Measurements from ENCODE around the gene UQCR10. TPM values are rescaled to one million over a fixed set of nuclear protein-coding genes. Genes with fewer than 3 reads are reported as not detected.
A peak's percentile ranks its signal among the peaks of the same experiment; 100 is the strongest.

Gene UQCR10
- total RNA-seq, 1 experiment from 2014 or later = 170 TPM

GRCh38 chr22:29765905-29766631, 1.1 kb upstream of the UQCR10 start:
- no peaks in the 10 kb centered on the region for H3K27me3 ChIP-seq (ENCODE audit: control insufficient read depth, insufficient read depth, low read length)
- DNase-seq = no peak
- H3K4me3 ChIP-seq (ENCODE audit: insufficient read depth, low read depth, low read length) = peak overlapping the region; percentile 74
- peaks cover 2% of the 10 kb centered on the region for H3K36me3 ChIP-seq (replicated peaks; ENCODE audit: control insufficient read depth, insufficient read depth, low read length)

DNA sequence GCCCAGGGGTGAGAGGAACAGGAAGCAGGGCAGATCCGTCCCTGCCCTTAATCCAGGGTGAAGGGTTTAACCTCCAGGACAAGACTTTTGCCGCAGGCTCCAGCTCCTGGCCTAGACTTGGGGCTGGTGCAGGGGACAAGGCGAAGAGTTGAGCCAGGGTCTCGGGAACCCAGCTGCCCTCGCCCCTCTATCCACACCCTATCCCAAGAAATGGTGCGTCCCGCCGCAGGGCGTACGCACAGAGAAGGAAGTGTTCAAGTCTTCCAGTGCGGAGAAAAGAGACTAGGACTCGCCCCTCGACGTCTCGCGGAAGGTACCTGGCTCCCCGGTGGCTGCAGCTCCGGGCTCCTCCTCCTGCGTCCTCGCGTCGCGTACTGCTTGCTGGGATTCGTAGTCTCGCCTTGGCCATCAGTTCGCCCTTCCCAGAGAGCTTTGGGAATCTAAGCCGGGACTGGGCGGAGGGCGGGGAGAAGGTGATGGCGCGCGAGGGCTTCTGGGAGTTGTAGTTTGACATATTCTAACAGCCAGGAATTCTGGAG, 468 bp upstream of the UQCR10 start, which contains the start of gene ZMAT5:
Gene ZMAT5, minus strand, starts transcription at position 376 of the 539 bp plus-strand sequence. CDS start 18,463 bp downstream, outside the sequence.
- peak; percentile 98 for DNase-seq
- Histone ChIP-seq H3K4me3 (ENCODE audit: insufficient read depth, low read depth, low read length) (peak within 1 kb of the TSS; percentile 91), H3K36me3 (replicated peaks; ENCODE audit: control insufficient read depth, insufficient read depth, low read length) (peaks cover 2% of the 10 kb centered on the region), H3K27me3 (ENCODE audit: control insufficient read depth, insufficient read depth, low read length) (no peaks in the 10 kb centered on the region)

DNA sequence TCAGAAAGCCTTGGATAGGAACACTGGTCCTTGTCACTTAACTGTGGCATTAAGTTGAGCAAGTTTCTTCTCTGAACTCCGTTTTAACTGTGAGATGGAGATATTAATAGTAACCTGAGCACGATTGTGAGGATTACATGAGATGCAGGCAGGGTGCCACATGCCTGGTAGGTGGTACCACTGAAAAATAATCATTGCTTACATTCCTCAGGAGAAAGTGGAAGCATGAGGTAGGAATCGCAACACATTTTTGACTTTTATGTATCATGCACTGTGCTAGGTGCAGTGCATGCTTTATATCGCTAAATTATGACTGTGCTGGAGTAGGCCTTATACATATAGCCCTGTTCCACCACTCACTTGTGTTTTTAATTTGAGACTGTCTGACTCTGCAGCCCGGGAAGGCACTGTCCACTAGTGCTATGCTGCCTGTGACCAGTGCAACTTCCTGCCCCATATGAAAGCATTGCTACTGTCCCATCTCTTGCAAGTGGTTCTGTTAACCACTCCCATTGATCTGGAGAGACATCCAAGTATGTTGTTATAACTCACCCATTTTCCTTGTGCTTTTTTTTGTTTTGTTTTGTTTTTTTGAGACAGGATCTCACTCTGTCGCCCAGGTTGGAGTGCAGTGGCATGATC, 1.0 kb downstream of the UQCR10 start:
- no peaks in the 10 kb centered on the region for H3K27me3 ChIP-seq (ENCODE audit: control insufficient read depth, insufficient read depth, low read length)
- no peak for DNase-seq
- H3K4me3 ChIP-seq (ENCODE audit: insufficient read depth, low read depth, low read length) = peak overlapping the region; percentile 91
- H3K36me3 ChIP-seq (replicated peaks; ENCODE audit: control insufficient read depth, insufficient read depth, low read length) = peaks cover 2% of the 10 kb centered on the region

- no peak for DNase-seq
- H3K27me3 ChIP-seq (ENCODE audit: control insufficient read depth, insufficient read depth, low read length) = no peaks in the 10 kb centered on the region
- H3K4me3 ChIP-seq (ENCODE audit: insufficient read depth, low read depth, low read length) = no peak overlapping the region
- H3K36me3 ChIP-seq (replicated peaks; ENCODE audit: control insufficient read depth, insufficient read depth, low read length) = peaks cover 2% of the 10 kb centered on the region
These were observed 2.7 kb downstream of the UQCR10 start for GRCh38 chr22:29769723-29770321.

- DNase-seq = peak; percentile 70
- Histone ChIP-seq H3K36me3 (replicated peaks; ENCODE audit: control insufficient read depth, insufficient read depth, low read length) (peaks cover 2% of the 10 kb centered on the region), H3K27me3 (ENCODE audit: control insufficient read depth, insufficient read depth, low read length) (no peaks in the 10 kb centered on the region)
These were observed 5.0 kb downstream of the UQCR10 start for GRCh38 chr22:29772170-29772641.

DNA sequence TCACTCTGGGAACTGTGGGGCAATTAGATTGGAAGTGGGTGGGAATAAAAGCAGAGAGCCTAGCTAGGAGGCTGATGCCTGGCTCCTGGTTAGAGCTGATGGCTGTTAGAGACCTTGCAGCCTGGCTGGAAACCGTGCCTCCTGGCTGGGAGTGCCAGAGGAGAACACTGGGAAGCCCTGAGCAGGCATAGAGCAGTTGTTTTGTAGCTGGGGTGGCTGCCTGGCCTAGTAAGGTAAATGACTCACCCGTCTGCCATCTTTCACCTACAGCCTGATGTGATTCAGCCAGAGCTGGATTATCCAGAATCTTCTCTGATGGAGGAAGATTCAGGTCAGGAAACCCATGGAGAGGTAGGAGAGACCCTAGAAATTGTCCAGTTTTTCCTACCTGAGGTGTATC, 6.1 kb downstream of the UQCR10 start:
- peaks cover 2% of the 10 kb centered on the region for H3K36me3 ChIP-seq (replicated peaks; ENCODE audit: control insufficient read depth, insufficient read depth, low read length)
- DNase-seq = no peak
- no peak overlapping the region for H3K4me3 ChIP-seq (ENCODE audit: insufficient read depth, low read depth, low read length)
- no peaks in the 10 kb centered on the region for H3K27me3 ChIP-seq (ENCODE audit: control insufficient read depth, insufficient read depth, low read length)

More at GRCh38 chr22:29772170-29772641, 5.0 kb downstream of the UQCR10 start:
- no peak overlapping the region for H3K4me3 ChIP-seq (ENCODE audit: insufficient read depth, low read depth, low read length)

GRCh38 chr22:29780220-29780619, 13.1 kb downstream of the UQCR10 start:
- DNase-seq = no peak
- no peak overlapping the region for H3K4me3 ChIP-seq (ENCODE audit: insufficient read depth, low read depth, low read length)
- no peaks in the 10 kb centered on the region for H3K36me3 ChIP-seq (replicated peaks; ENCODE audit: control insufficient read depth, insufficient read depth, low read length)
- H3K27me3 ChIP-seq (ENCODE audit: control insufficient read depth, insufficient read depth, low read length) = no peaks in the 10 kb centered on the region

- no peak overlapping the region for H3K4me3 ChIP-seq (ENCODE audit: insufficient read depth, low read depth, low read length)
- no peaks in the 10 kb centered on the region for H3K27me3 ChIP-seq (ENCODE audit: control insufficient read depth, insufficient read depth, low read length)
- DNase-seq = peak; percentile 22
- no peaks in the 10 kb centered on the region for H3K36me3 ChIP-seq (replicated peaks; ENCODE audit: control insufficient read depth, insufficient read depth, low read length)
These were observed 13.8 kb downstream of the UQCR10 start for GRCh38 chr22:29780748-29781676.

DNA sequence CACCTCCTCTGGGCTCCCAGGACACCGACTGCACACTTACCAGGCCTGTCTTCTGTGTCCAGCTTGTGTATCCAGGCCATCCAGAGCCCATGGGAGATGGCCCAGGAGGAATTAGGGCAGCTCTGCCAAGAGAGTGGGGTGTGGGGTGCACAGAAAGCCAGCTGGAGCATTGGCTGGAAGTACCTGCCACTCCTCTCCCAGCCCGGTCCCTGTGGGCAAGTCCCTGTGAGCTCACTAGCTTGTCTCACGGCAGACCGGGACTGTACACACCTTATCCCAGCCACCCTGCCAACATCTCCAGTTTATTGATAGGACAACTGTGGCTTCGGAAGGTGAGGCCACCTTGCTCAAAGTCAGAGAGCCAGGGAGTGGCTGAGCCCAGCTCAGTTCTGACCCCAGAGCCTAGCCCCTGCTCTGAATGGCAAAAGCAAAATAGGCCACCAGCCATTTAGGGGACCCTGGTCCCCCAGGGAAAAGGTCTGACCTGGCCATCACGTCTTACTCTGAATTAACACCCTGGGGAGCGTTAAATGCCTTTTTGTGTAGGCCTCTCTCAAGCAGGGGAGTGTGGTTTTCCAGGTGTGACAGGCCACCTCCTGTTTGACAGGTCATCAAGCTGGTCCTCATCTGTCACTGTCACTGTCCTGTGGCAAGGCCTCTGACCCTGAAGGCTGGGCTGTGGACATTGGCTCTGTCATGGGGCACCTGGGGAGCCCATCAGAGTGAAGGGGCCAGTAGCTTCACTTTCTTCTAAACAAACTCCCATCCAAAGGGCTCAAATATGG, 15.1 kb downstream of the UQCR10 start:
- Histone ChIP-seq H3K36me3 (replicated peaks; ENCODE audit: control insufficient read depth, insufficient read depth, low read length) (no peaks in the 10 kb centered on the region), H3K4me3 (ENCODE audit: insufficient read depth, low read depth, low read length) (no peak overlapping the region), H3K27me3 (ENCODE audit: control insufficient read depth, insufficient read depth, low read length) (no peaks in the 10 kb centered on the region)
- peak; percentile 23 for DNase-seq

- DNase-seq = peak; percentile 49
- peaks cover 6% of the 10 kb centered on the region for H3K36me3 ChIP-seq (replicated peaks; ENCODE audit: control insufficient read depth, insufficient read depth, low read length)
- no peaks in the 10 kb centered on the region for H3K27me3 ChIP-seq (ENCODE audit: control insufficient read depth, insufficient read depth, low read length)
- H3K4me3 ChIP-seq (ENCODE audit: insufficient read depth, low read depth, low read length) = no peak overlapping the region
These were observed 17.5 kb downstream of the UQCR10 start for GRCh38 chr22:29784451-29785361.

DNA sequence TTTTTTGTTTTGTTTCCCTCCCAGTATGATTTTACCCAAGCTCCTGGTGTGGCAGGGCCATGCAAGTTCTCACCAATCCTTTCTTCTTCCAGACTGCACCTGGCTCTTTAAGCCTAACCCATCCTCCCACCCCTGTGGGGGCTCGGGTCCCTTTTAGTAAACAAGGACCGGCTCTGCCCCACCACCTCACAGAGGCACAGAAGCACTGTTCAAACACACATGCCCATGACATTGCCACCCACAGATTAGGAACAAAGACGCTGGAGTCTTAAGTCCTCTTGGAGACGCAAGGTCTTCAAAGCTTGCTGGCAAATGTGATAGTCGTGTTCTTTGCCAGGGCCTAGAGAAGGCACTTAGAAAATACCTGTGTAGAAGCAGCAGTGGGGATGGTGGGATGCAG, 18.9 kb downstream of the UQCR10 start:
- DNase-seq = peak; percentile 67
- Histone ChIP-seq H3K4me3 (ENCODE audit: insufficient read depth, low read depth, low read length) (no peak overlapping the region), H3K27me3 (ENCODE audit: control insufficient read depth, insufficient read depth, low read length) (no peaks in the 10 kb centered on the region), H3K36me3 (replicated peaks; ENCODE audit: control insufficient read depth, insufficient read depth, low read length) (peaks cover 14% of the 10 kb centered on the region)

DNA sequence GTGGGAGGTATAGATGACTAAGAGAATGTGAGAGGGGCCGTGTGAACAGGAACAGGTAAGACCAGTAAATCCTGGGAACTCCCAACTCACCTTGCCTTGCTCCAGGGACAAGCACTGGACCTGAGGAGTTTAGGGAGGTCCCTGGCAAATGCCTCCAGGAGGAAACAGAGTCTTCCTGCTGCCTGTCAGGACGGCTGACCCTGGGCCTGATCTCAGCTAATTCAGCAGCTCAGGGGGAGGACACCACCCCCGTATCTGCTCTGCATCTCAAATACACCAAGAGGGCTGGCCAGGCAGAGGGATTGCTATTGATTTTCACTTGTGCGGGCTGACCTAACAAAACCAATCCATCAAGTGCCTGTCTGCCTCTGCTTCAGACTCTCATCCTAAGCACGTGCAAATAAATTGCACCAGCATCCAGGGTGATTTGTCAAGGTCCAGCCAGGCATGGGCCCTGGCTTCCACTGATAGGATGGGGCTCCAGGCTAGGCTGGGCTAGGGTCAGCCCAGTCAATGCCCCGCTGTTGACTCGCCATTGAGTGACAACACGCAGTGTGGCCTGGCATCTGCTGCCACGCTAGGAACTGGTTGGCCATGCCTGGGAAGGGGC, 20.3 kb downstream of the UQCR10 start:
- H3K36me3 ChIP-seq (replicated peaks; ENCODE audit: control insufficient read depth, insufficient read depth, low read length) = peaks cover 17% of the 10 kb centered on the region
- DNase-seq = peak; percentile 43
- H3K27me3 ChIP-seq (ENCODE audit: control insufficient read depth, insufficient read depth, low read length) = no peaks in the 10 kb centered on the region
- H3K4me3 ChIP-seq (ENCODE audit: insufficient read depth, low read depth, low read length) = no peak overlapping the region

Data from H7 (cell line).